WTC11 (cell line): ENCODE data around the gene RRP8. TPM values are rescaled to one million over a fixed set of nuclear protein-coding genes. Genes with fewer than 3 reads are reported as not detected.

Experiments used
- ATAC-seq: fragments of 200-7000 bp; cut with Tn5 transposase; 2 replicates; pipeline ENCODE4 v1.10.0; 2021; ENCODE audit warnings: mild to moderate bottlenecking, moderate library complexity
- CTCF ChIA-PET: fragments of 300-600 bp; sonication (Branson Sonifier 250); formaldehyde crosslinking; loops from one replicate; lab custom pipeline; 2021; ENCODE audit warnings: antibody characterized with exemption; lab: Charles Lee
- POLR2A ChIA-PET: fragments of 350-600 bp; sonication (Branson Sonifier 250); formaldehyde crosslinking; loops from one replicate; lab custom pipeline; 2021; ENCODE audit warnings: antibody characterized with exemption; lab: Charles Lee
- DNase-seq: peaks from one replicate; pipeline ENCODE4 v3.0.0; 2021; ENCODE audit warnings: low spot score
- H3K27ac Mint-ChIP-seq: 2 replicates; pipeline ENCODE4 v1.8.0; 2021; ENCODE audit warnings: mixed read lengths
- H3K27me3 Mint-ChIP-seq: 2 replicates; pipeline ENCODE4 v1.8.0; 2021; ENCODE audit warnings: low read depth, mild to moderate bottlenecking, moderate library complexity, mixed read lengths
- H3K36me3 Mint-ChIP-seq: 2 replicates; pipeline ENCODE4 v1.8.0; 2021; ENCODE audit warnings: mixed read lengths
- H3K4me1 Mint-ChIP-seq: 2 replicates; pipeline ENCODE4 v1.8.0; 2022; ENCODE audit warnings: mixed read lengths
- H3K4me3 Mint-ChIP-seq: 2 replicates; pipeline ENCODE4 v1.8.0; 2021; ENCODE audit warnings: mild to moderate bottlenecking, moderate library complexity, mixed read lengths
- H3K9me3 Mint-ChIP-seq: 2 replicates; pipeline ENCODE4 v1.8.0; 2021; ENCODE audit warnings: mixed read lengths
- CTCF ChIP-seq: fragments of 200-600 bp; IDR thresholded peaks from 2 replicates; pipeline ENCODE4 v1.8.0; 2022; ENCODE audit warnings: antibody characterized with exemption
- E2F1 ChIP-seq: sonication (generic); formaldehyde crosslinking; IDR thresholded peaks from 2 replicates; pipeline ENCODE4 v1.8.0; 2022; ENCODE audit warnings: mild to moderate bottlenecking, missing genetic modification reagents
- ERG ChIP-seq: fragments of 250-450 bp; sonication (Bioruptor Pico); IDR thresholded peaks from 2 replicates; pipeline ENCODE4 v1.8.0; 2021; ENCODE audit warnings: mild to moderate bottlenecking
- FOXJ3 ChIP-seq: sonication (generic); formaldehyde crosslinking; IDR thresholded peaks from 2 replicates; pipeline ENCODE4 v1.9.0; 2021; ENCODE audit warnings: missing genetic modification reagents, mild to moderate bottlenecking, borderline replicate concordance
- GRHL2 ChIP-seq: fragments of 250-450 bp; sonication (Bioruptor Pico); IDR thresholded peaks from 2 replicates; pipeline ENCODE4 v1.8.0; 2022; ENCODE audit warnings: mild to moderate bottlenecking, moderate library complexity; ENCODE audit not compliant: insufficient replicate concordance, severe bottlenecking
- JUN ChIP-seq: sonication (generic); formaldehyde crosslinking; IDR thresholded peaks from 2 replicates; pipeline ENCODE4 v1.8.0; 2023; ENCODE audit warnings: mild to moderate bottlenecking, missing genetic modification reagents
- NFATC4 ChIP-seq: fragments of 250-450 bp; sonication (Bioruptor Pico); IDR thresholded peaks from 2 replicates; pipeline ENCODE4 v1.9.0; 2021; ENCODE audit warnings: mild to moderate bottlenecking
- SMAD3 ChIP-seq: sonication (generic); formaldehyde crosslinking; IDR thresholded peaks from 2 replicates; pipeline ENCODE4 v1.8.0; 2022; ENCODE audit warnings: missing genetic modification reagents, mild to moderate bottlenecking, borderline replicate concordance
- TEAD1 ChIP-seq: sonication (generic); formaldehyde crosslinking; IDR thresholded peaks from 2 replicates; pipeline ENCODE4 v1.8.0; 2022; ENCODE audit warnings: mild to moderate bottlenecking, missing genetic modification reagents
- ZMAT4 ChIP-seq: fragments of 250-450 bp; sonication (Bioruptor Pico); IDR thresholded peaks from 2 replicates; pipeline ENCODE4 v1.9.0; 2021; ENCODE audit warnings: mild to moderate bottlenecking
- ZNF219 ChIP-seq: sonication (generic); formaldehyde crosslinking; IDR thresholded peaks from 2 replicates; pipeline ENCODE4 v1.8.0; 2023; ENCODE audit warnings: missing genetic modification reagents, mild to moderate bottlenecking, borderline replicate concordance
- ZNF396 ChIP-seq: fragments of 250-450 bp; sonication (Bioruptor Pico); IDR thresholded peaks from 2 replicates; pipeline ENCODE4 v1.8.0; 2021; ENCODE audit warnings: mild to moderate bottlenecking, moderate library complexity, borderline replicate concordance
- ZNF416 ChIP-seq: fragments of 250-450 bp; sonication (Bioruptor Pico); IDR thresholded peaks from 2 replicates; pipeline ENCODE4 v1.9.0; 2021; ENCODE audit warnings: mild to moderate bottlenecking, inconsistent platforms
- total RNA-seq: library from RNA; stranded (reverse); gene quantifications from 3 replicates; pipeline ENCODE4 v1.2.3, GENCODE V29; 2021
- TF ChIP-seq, protein P1 (sequence below): sonication (generic); formaldehyde crosslinking; IDR thresholded peaks from 2 replicates; pipeline ENCODE4 v1.8.1; 2023; ENCODE audit warnings: mild to moderate bottlenecking, missing genetic modification reagents
- TF ChIP-seq, protein P2 (sequence below): sonication (generic); formaldehyde crosslinking; conservative IDR thresholded peaks from 2 replicates; pipeline ENCODE4 v1.8.1; 2023; ENCODE audit warnings: mild to moderate bottlenecking, low read depth, missing genetic modification reagents, moderate library complexity
- TF ChIP-seq, protein P3 (sequence below): sonication (generic); formaldehyde crosslinking; IDR thresholded peaks from 2 replicates; pipeline ENCODE4 v1.8.1; 2023; ENCODE audit warnings: mild to moderate bottlenecking, missing genetic modification reagents, moderate library complexity
- TF ChIP-seq, protein P4 (sequence below): sonication (generic); formaldehyde crosslinking; IDR thresholded peaks from 2 replicates; pipeline ENCODE4 v1.8.0; 2022; ENCODE audit warnings: mild to moderate bottlenecking, missing genetic modification reagents

RRP8 gene
- total RNA-seq, 1 experiment from 2014 or later, result 15.0 TPM

DNA sequence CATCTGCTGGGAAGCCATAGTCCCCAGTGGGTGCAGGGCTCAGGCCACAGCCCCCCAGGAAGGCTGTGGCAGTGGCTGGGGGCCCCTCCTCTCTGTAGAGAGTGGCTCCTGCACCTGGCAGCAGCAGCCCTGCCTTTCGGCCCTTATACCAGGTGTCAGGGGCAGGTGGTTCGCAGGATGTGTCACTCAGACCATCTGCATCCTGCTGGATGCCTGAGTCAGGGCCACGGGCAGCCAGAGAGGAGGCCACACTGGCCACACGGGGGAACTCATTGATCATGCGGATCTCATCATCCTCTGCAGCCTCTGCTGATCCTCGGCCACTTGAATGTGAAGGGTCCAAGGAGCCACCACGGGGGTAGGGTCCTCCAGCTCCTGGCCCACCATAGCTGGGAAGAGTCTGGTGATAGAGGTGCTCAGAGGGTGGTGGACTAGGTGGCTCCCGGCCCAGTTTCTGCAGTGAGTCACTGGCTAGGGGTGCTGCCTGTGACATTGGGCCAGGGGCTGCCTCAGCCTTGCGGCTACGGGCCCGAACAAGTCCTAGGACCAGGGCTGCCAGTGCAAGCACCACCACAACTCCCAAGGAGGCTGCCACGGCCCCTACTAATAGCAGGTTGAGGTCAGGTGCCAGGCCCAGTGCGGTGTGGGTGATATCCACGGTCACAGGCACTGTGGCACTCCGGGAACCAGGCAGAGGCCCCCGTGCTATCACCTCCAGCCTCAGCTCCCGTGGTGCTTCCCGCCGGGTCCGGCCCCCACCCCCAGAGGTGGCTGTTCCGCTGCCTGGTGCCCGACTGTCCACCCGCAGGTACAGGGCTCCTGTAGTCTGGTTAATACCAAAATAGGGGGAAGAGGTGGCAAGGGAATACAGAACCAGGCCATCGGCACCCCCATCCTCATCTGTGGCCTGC lies 19.1 kb upstream of the RRP8 start:
- H3K27me3 Mint-ChIP-seq, result no peaks in the 10 kb centered on the region
- TF ChIP-seq GRHL2 (CRISPR knock-in tag), result no peak
- TF ChIP-seq ZNF416 (CRISPR knock-in tag), result no peak
- TF ChIP-seq, protein P1, sequence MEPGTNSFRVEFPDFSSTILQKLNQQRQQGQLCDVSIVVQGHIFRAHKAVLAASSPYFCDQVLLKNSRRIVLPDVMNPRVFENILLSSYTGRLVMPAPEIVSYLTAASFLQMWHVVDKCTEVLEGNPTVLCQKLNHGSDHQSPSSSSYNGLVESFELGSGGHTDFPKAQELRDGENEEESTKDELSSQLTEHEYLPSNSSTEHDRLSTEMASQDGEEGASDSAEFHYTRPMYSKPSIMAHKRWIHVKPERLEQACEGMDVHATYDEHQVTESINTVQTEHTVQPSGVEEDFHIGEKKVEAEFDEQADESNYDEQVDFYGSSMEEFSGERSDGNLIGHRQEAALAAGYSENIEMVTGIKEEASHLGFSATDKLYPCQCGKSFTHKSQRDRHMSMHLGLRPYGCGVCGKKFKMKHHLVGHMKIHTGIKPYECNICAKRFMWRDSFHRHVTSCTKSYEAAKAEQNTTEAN (CRISPR knock-in tag), result no peak
- no peak for TF ChIP-seq TEAD1 (CRISPR knock-in tag)
- TF ChIP-seq ERG (CRISPR knock-in tag), result no peak
- TF ChIP-seq, protein P2, sequence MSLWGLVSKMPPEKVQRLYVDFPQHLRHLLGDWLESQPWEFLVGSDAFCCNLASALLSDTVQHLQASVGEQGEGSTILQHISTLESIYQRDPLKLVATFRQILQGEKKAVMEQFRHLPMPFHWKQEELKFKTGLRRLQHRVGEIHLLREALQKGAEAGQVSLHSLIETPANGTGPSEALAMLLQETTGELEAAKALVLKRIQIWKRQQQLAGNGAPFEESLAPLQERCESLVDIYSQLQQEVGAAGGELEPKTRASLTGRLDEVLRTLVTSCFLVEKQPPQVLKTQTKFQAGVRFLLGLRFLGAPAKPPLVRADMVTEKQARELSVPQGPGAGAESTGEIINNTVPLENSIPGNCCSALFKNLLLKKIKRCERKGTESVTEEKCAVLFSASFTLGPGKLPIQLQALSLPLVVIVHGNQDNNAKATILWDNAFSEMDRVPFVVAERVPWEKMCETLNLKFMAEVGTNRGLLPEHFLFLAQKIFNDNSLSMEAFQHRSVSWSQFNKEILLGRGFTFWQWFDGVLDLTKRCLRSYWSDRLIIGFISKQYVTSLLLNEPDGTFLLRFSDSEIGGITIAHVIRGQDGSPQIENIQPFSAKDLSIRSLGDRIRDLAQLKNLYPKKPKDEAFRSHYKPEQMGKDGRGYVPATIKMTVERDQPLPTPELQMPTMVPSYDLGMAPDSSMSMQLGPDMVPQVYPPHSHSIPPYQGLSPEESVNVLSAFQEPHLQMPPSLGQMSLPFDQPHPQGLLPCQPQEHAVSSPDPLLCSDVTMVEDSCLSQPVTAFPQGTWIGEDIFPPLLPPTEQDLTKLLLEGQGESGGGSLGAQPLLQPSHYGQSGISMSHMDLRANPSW (CRISPR knock-in tag), result no peak
- no peak for TF ChIP-seq ZNF396 (CRISPR knock-in tag)
- no peak for TF ChIP-seq CTCF
- no peak for TF ChIP-seq ZNF219
- TF ChIP-seq, protein P3, sequence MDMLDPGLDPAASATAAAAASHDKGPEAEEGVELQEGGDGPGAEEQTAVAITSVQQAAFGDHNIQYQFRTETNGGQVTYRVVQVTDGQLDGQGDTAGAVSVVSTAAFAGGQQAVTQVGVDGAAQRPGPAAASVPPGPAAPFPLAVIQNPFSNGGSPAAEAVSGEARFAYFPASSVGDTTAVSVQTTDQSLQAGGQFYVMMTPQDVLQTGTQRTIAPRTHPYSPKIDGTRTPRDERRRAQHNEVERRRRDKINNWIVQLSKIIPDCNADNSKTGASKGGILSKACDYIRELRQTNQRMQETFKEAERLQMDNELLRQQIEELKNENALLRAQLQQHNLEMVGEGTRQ (CRISPR knock-in tag), result no peak
- no peak for TF ChIP-seq FOXJ3
- TF ChIP-seq ZMAT4 (CRISPR knock-in tag), result no peak
- no peak for TF ChIP-seq SMAD3 (CRISPR knock-in tag)
- no peak for TF ChIP-seq JUN
- no peak for TF ChIP-seq NFATC4 (CRISPR knock-in tag)
- TF ChIP-seq, protein P4, sequence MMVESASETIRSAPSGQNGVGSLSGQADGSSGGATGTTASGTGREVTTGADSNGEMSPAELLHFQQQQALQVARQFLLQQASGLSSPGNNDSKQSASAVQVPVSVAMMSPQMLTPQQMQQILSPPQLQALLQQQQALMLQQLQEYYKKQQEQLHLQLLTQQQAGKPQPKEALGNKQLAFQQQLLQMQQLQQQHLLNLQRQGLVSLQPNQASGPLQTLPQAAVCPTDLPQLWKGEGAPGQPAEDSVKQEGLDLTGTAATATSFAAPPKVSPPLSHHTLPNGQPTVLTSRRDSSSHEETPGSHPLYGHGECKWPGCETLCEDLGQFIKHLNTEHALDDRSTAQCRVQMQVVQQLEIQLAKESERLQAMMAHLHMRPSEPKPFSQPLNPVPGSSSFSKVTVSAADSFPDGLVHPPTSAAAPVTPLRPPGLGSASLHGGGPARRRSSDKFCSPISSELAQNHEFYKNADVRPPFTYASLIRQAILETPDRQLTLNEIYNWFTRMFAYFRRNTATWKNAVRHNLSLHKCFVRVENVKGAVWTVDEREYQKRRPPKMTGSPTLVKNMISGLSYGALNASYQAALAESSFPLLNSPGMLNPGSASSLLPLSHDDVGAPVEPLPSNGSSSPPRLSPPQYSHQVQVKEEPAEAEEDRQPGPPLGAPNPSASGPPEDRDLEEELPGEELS, result no peak
- no peak for TF ChIP-seq E2F1 (CRISPR knock-in tag)
- TF ChIP-seq, all 79 proteins: peak for 0
- Mint-ChIP-seq H3K9me3 (no peaks in the 10 kb centered on the region), H3K4me1 (no peaks in the 10 kb centered on the region), H3K27ac (no peak overlapping the region), H3K36me3 (no peaks in the 10 kb centered on the region), H3K4me3 (no peak overlapping the region)
- CTCF ChIA-PET, result interaction anchor here (0.9 to 2.2 kb wide), 6 partner anchors 8 to 244 kb away, joined by 3 to 13 read pairs (median 3); partner anchors contain the start of genes MRPL17 and TAF10
- DNase-seq, result no peak
- POLR2A ChIA-PET, result interaction anchor here (0.8 to 1.3 kb wide), 2 partner anchors 11 to 15 kb away, joined by 3 to 5 read pairs; partner anchors contain the start of gene TAF10
- no peak for ATAC-seq
